HepG2 (cell line): ENCODE measurements around the gene PAFAH1B2. TPM values are rescaled to one million over a fixed set of nuclear protein-coding genes. Genes with fewer than 3 reads are reported as not detected.

Experiments
- ATAC-seq: fragments of 200-7000 bp; cut with Tn5 transposase; 3 replicates; pipeline ENCODE4 v1.9.1; 2020; ENCODE audit warnings: mild to moderate bottlenecking, moderate library complexity
- BruUV-seq: library from RNA; stranded (reverse); fragments of 400-500 nt; replicated peaks from 2 replicates; lab custom pipeline; 2021; lab: Mats Ljungman, UMichigan
- CTCF ChIA-PET: fragments of 300-600 bp; formaldehyde crosslinking; extraction: SDS; loops from one replicate; lab custom pipeline; 2021; ENCODE audit warnings: low total read pairs, inconsistent platforms, low intra/inter-chr PET ratio; lab: Yijun Ruan, JAX
- POLR2A ChIA-PET: fragments of 350-600 bp; sonication (Branson Sonifier 250); formaldehyde crosslinking; loops from one replicate; lab custom pipeline; 2020; ENCODE audit warnings: antibody characterized with exemption, inconsistent platforms; lab: Yijun Ruan, JAX
- DNase-seq: peaks from one replicate; pipeline ENCODE4 v3.0.0-alpha.2; 2015; ENCODE audit warnings: low spot score
- FAIRE-seq: peaks from 3 replicates; lab custom pipeline; 2011; peaks lifted over from hg19 to GRCh38; lab: Jason Lieb, UNC
- H2AFZ ChIP-seq: one replicate; pipeline ENCODE4 v1.6.1; 2011; ENCODE audit warnings: low read length, inconsistent platforms
- H3K27ac ChIP-seq: fragments of 300-600 bp; 3 replicates; pipeline ENCODE4 v1.8.0; 2011; ENCODE audit warnings: mixed run types, mild to moderate bottlenecking, mixed read lengths, low read length, inconsistent platforms; ENCODE audit not compliant: insufficient read depth; ENCODE audit errors: extremely low read length
- H3K27me3 ChIP-seq, 2 experiments: fragments of 200-600 bp in 1 of 2; 2 replicates in 1 of 2; 3 replicates in 1 of 2; pipeline versions ENCODE4 v1.6.0 to v1.8.0; 2011; ENCODE audit warnings: low read length in 2 of 2, mild to moderate bottlenecking in 2 of 2, moderate library complexity in 2 of 2, inconsistent platforms in 1 of 2; ENCODE audit not compliant: insufficient read depth in 2 of 2, control insufficient read depth in 1 of 2
- H3K36me3 ChIP-seq, 2 experiments: fragments of 200-600 bp in 1 of 2; replicated peaks in 1 of 2; 2 replicates in 1 of 2; 3 replicates in 1 of 2; pipeline versions ENCODE4 v1.5.1 to v1.8.0; 2011; ENCODE audit warnings: low read length in 2 of 2, inconsistent platforms in 1 of 2; ENCODE audit not compliant: insufficient read depth in 2 of 2, control insufficient read depth in 1 of 2
- H3K4me1 ChIP-seq: 2 replicates; pipeline ENCODE4 v1.5.1; 2012; ENCODE audit warnings: low read length, inconsistent platforms; ENCODE audit not compliant: insufficient read depth
- H3K4me2 ChIP-seq: 2 replicates; pipeline ENCODE4 v1.6.0; 2011; ENCODE audit warnings: low read depth, low read length, inconsistent platforms
- H3K4me3 ChIP-seq, 3 experiments: fragments of 200-600 bp in 1 of 3; sonication (generic), shearing (Covaris generic) in 1 of 3; replicated peaks in 1 of 3; 2 replicates each; pipeline ENCODE4 v1.5.1; 2011 to 2016; ENCODE audit warnings: low read length in 3 of 3, inconsistent platforms in 2 of 3, low read depth in 2 of 3, mild to moderate bottlenecking in 2 of 3, control low read depth in 1 of 3, mixed read lengths in 1 of 3; ENCODE audit not compliant: insufficient read depth in 1 of 3
- H3K79me2 ChIP-seq: one replicate; pipeline ENCODE4 v1.6.1; 2011; ENCODE audit warnings: low read length, inconsistent platforms; ENCODE audit not compliant: insufficient read depth
- H3K9ac ChIP-seq: 2 replicates; pipeline ENCODE4 v1.6.0; 2011; ENCODE audit warnings: mild to moderate bottlenecking, low read depth, low read length, inconsistent platforms; ENCODE audit not compliant: insufficient read depth
- H3K9me3 ChIP-seq: 2 replicates; pipeline ENCODE4 v1.5.1; 2012; ENCODE audit warnings: mild to moderate bottlenecking, low read length
- H4K20me1 ChIP-seq: 2 replicates; pipeline ENCODE4 v1.6.0; 2011; ENCODE audit warnings: inconsistent platforms, mild to moderate bottlenecking, low read length, moderate library complexity; ENCODE audit not compliant: insufficient read depth
- BHLHE40 ChIP-seq: IDR thresholded peaks from 2 replicates; pipeline ENCODE4 v1.6.1; 2011; ENCODE audit warnings: low read length, improper control_type of control experiment
- EP300 ChIP-seq, 3 experiments: sonication (generic) in 1 of 3; formaldehyde crosslinking in 1 of 3; IDR thresholded peaks; 2 replicates each; pipeline versions ENCODE4 v1.5.1 to v1.6.1; 2011 to 2020; ENCODE audit warnings: low read depth in 2 of 3, low read length in 2 of 3, borderline replicate concordance in 1 of 3, improper control_type of control experiment in 1 of 3, mild to moderate bottlenecking in 1 of 3, missing genetic modification reagents in 1 of 3, moderate library complexity in 1 of 3
- GATAD2A ChIP-seq: IDR thresholded peaks from 2 replicates; pipeline ENCODE4 v1.6.1; 2016
- HNRNPL ChIP-seq: fragments of 200-400 bp; formaldehyde crosslinking; IDR thresholded peaks from 2 replicates; pipeline ENCODE4 v1.6.1; 2017; ENCODE audit warnings: mild to moderate bottlenecking, low read depth, low read length
- HOXA7 ChIP-seq: sonication (generic); formaldehyde crosslinking; IDR thresholded peaks from 2 replicates; pipeline ENCODE4 v1.8.1; 2022; ENCODE audit warnings: mild to moderate bottlenecking, missing genetic modification reagents, moderate library complexity
- IRF2 ChIP-seq: IDR thresholded peaks from 2 replicates; pipeline ENCODE4 v1.6.1; 2018; ENCODE audit warnings: missing genetic modification reagents, missing compliant biosample characterization
- KDM4B ChIP-seq: sonication (generic); formaldehyde crosslinking; IDR thresholded peaks from 2 replicates; pipeline ENCODE4 v1.4.0; 2020; ENCODE audit warnings: missing genetic modification reagents
- SIX1 ChIP-seq: sonication (generic); formaldehyde crosslinking; IDR thresholded peaks from 2 replicates; pipeline ENCODE4 v1.4.0; 2020; ENCODE audit warnings: missing genetic modification reagents, borderline replicate concordance
- TOPORS ChIP-seq: sonication (generic); formaldehyde crosslinking; IDR thresholded peaks from 2 replicates; pipeline ENCODE4 v1.8.0; 2023; ENCODE audit warnings: mild to moderate bottlenecking, missing genetic modification reagents
- ZFX ChIP-seq: sonication (generic); formaldehyde crosslinking; IDR thresholded peaks from 2 replicates; pipeline ENCODE4 v1.4.0; 2020; ENCODE audit warnings: mild to moderate bottlenecking, low read depth, missing genetic modification reagents, moderate library complexity
- ZNF530 ChIP-seq: sonication (generic); formaldehyde crosslinking; IDR thresholded peaks from 2 replicates; pipeline ENCODE4 v1.5.0; 2020; ENCODE audit warnings: low read depth, mild to moderate bottlenecking, missing genetic modification reagents
- ZNF652 ChIP-seq: IDR thresholded peaks from 2 replicates; pipeline ENCODE4 v1.6.1; 2016; ENCODE audit warnings: low read depth, borderline replicate concordance
- ZNF878 ChIP-seq: sonication (generic); formaldehyde crosslinking; IDR thresholded peaks from 2 replicates; pipeline ENCODE4 v1.8.1; 2023; ENCODE audit warnings: mild to moderate bottlenecking, missing genetic modification reagents, moderate library complexity
- WGBS: methylation state at CpG from one replicate; pipeline ENCODE4 v1.1.6; 2017; ENCODE audit warnings: low lambda C conversion rate; 5-methylcytosine and 5-hydroxymethylcytosine counted together
- in situ Hi-C: cut with HindIII; loops from 2 replicates; pipeline ENCODE4 v1.10.0; 2017; ENCODE audit warnings: low pct_unique_long_range_greater_than_20kb; ENCODE audit not compliant: extremely low pct_ligation_motif_present
- intact Hi-C: fragments of 100-400 bp; cut with micrococcal nuclease; formaldehyde crosslinking; loops from one replicate; pipeline ENCODE4 v1.10.0; 2022; ENCODE audit not compliant: unreplicated experiment
- polyA plus RNA-seq, 8 experiments: library from polyadenylated mRNA; depleted of rRNA in 3 of 8; stranded (reverse) in 7 of 8; unstranded in 1 of 8; fragments of >200 nt; fragmentation: Illumina TruSeq in 4 of 8; extraction: Trizol in 4 of 8; gene quantifications; 2 replicates each; pipeline versions ENCODE4 v1.2.1 to v1.2.3, GENCODE V29; 2011 to 2016; ENCODE audit warnings: low read depth in 4 of 8, missing spikeins in 1 of 8, mixed read lengths in 1 of 8; ENCODE audit not compliant: insufficient read depth in 1 of 8
- total RNA-seq, 5 experiments: library from RNA; depleted of rRNA; stranded (reverse); fragments of >200 nt; fragmentation: Illumina TruSeq; extraction: Trizol; gene quantifications; 2 replicates each; pipeline ENCODE4 v1.2.3, GENCODE V29; 2016; ENCODE audit warnings: low read depth in 1 of 5
- TF ChIP-seq, protein P1 (sequence below): sonication (generic); formaldehyde crosslinking; IDR thresholded peaks from 2 replicates; pipeline ENCODE4 v1.4.0; 2020; ENCODE audit warnings: missing genetic modification reagents
- TF ChIP-seq, protein P2 (sequence below): sonication (generic); formaldehyde crosslinking; IDR thresholded peaks from 2 replicates; pipeline ENCODE4 v1.4.0; 2020; ENCODE audit warnings: missing genetic modification reagents
- TF ChIP-seq, protein P3 (sequence below): sonication (generic); formaldehyde crosslinking; IDR thresholded peaks from 2 replicates; pipeline ENCODE4 v1.5.0; 2020; ENCODE audit warnings: missing genetic modification reagents
- TF ChIP-seq, protein P4 (sequence below): sonication (generic); formaldehyde crosslinking; IDR thresholded peaks from 2 replicates; pipeline ENCODE4 v1.4.0; 2020; ENCODE audit warnings: missing genetic modification reagents

The PAFAH1B2 gene
- total and polyA plus RNA-seq, 2 of the 13 experiments (the other 11 are each of a cell fraction or from before 2014, with no cell fraction given), result 28.8 to 104 TPM

DNA sequence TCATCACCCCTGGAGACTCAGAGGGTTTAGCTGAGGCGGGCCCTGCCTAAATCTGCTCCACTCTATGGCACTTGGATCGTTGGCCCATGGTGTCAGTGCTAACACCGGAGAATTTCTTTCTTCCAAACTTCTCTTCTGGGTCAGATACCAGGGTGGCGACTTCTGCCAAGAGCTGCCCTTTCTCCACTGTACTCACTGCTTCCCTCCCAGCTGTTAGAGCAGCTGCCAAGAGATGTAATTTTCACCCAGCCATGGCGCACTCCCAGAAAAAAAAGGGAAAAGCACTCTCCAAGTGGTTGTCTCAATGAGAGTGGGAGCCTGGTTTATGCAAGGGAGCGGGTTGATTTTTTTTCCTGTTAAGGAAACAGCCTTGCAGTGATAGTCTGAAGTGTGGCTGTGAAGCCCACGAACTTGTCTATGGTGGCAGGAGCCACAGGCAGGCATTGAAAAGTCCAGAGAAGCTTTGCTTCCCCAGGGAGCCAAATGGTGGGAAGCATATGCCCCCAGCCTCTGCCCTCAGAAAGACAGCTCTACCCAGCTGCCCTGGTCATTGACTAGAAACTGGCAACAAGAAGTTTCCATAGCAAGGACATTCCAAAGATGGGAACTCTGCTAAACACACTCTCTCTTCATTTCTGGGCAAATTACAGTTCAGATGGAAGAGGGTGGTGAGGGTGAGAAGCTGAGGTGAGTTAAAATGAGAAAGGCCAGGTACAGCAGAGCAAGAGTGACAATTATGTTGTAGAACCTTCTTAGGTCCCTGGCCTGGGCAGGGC is 77.1 kb downstream of the PAFAH1B2 start:
- Histone ChIP-seq H3K4me3 (no peak overlapping the region), H4K20me1 (no peaks in the 10 kb centered on the region), H3K36me3 (peaks cover 0 to 20% of the 10 kb centered on the region in 2 experiments; a peak in 2 of 5 replicates), H3K9ac (no peak overlapping the region), H3K4me2 (no peak overlapping the region), H3K27me3 (no peaks in the 10 kb centered on the region), H3K79me2 (no peaks in the 10 kb centered on the region), H3K9me3 (no peaks in the 10 kb centered on the region), H2AFZ (no peak overlapping the region), H3K27ac (no peak overlapping the region), H3K4me1 (peaks cover 16% of the 10 kb centered on the region)
- ATAC-seq, result no peak
- in situ Hi-C loops, result loop anchor here (5.0 kb wide), 1 partner anchor 39 kb away; no protein-coding TSS in a partner anchor
- DNase-seq, result no peak
- intact Hi-C loops, result loop anchor here (10.0 kb wide), 1 partner anchor 116 kb away; no protein-coding TSS in a partner anchor
- FAIRE-seq, result no peak
- no peak for TF ChIP-seq EP300 (IDR thresholded peaks at IDR 0.05; ENCODE audit: low read depth in 2 of 2, low read length in 2 of 2)
- TF ChIP-seq EP300 (CRISPR knock-in tag; IDR thresholded peaks at IDR 0.05; ENCODE audit: borderline replicate concordance), result no peak
- TF ChIP-seq, protein P1, sequence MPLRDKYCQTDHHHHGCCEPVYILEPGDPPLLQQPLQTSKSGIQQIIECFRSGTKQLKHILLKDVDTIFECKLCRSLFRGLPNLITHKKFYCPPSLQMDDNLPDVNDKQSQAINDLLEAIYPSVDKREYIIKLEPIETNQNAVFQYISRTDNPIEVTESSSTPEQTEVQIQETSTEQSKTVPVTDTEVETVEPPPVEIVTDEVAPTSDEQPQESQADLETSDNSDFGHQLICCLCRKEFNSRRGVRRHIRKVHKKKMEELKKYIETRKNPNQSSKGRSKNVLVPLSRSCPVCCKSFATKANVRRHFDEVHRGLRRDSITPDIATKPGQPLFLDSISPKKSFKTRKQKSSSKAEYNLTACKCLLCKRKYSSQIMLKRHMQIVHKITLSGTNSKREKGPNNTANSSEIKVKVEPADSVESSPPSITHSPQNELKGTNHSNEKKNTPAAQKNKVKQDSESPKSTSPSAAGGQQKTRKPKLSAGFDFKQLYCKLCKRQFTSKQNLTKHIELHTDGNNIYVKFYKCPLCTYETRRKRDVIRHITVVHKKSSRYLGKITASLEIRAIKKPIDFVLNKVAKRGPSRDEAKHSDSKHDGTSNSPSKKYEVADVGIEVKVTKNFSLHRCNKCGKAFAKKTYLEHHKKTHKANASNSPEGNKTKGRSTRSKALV (CRISPR knock-in tag), result no peak
- no peak for TF ChIP-seq KDM4B (CRISPR knock-in tag)
- TF ChIP-seq SIX1 (CRISPR knock-in tag), result no peak
- TF ChIP-seq, protein P2, sequence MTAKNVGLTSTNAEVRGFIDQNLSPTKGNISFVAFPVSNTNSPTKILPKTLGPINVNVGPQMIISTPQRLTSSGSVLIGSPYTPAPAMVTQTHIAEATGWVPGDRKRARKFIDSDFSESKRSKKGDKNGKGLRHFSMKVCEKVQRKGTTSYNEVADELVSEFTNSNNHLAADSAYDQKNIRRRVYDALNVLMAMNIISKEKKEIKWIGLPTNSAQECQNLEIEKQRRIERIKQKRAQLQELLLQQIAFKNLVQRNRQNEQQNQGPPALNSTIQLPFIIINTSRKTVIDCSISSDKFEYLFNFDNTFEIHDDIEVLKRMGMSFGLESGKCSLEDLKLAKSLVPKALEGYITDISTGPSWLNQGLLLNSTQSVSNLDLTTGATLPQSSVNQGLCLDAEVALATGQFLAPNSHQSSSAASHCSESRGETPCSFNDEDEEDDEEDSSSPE (CRISPR knock-in tag), result no peak
- TF ChIP-seq HOXA7 (CRISPR knock-in tag), result no peak
- TF ChIP-seq, protein P3, sequence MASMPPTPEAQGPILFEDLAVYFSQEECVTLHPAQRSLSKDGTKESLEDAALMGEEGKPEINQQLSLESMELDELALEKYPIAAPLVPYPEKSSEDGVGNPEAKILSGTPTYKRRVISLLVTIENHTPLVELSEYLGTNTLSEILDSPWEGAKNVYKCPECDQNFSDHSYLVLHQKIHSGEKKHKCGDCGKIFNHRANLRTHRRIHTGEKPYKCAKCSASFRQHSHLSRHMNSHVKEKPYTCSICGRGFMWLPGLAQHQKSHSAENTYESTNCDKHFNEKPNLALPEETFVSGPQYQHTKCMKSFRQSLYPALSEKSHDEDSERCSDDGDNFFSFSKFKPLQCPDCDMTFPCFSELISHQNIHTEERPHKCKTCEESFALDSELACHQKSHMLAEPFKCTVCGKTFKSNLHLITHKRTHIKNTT (CRISPR knock-in tag), result no peak
- TF ChIP-seq ZFX (CRISPR knock-in tag), result no peak
- TF ChIP-seq IRF2 (CRISPR knock-in tag), result no peak
- no peak for TF ChIP-seq GATAD2A
- TF ChIP-seq, protein P4, sequence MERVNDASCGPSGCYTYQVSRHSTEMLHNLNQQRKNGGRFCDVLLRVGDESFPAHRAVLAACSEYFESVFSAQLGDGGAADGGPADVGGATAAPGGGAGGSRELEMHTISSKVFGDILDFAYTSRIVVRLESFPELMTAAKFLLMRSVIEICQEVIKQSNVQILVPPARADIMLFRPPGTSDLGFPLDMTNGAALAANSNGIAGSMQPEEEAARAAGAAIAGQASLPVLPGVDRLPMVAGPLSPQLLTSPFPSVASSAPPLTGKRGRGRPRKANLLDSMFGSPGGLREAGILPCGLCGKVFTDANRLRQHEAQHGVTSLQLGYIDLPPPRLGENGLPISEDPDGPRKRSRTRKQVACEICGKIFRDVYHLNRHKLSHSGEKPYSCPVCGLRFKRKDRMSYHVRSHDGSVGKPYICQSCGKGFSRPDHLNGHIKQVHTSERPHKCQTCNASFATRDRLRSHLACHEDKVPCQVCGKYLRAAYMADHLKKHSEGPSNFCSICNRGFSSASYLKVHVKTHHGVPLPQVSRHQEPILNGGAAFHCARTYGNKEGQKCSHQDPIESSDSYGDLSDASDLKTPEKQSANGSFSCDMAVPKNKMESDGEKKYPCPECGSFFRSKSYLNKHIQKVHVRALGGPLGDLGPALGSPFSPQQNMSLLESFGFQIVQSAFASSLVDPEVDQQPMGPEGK, result no peak
- TF ChIP-seq ZNF652 (CRISPR knock-in tag), result no peak
- TF ChIP-seq ZNF878 (CRISPR knock-in tag), result no peak
- no peak for TF ChIP-seq HNRNPL
- no peak for TF ChIP-seq ZNF530 (CRISPR knock-in tag)
- no peak for TF ChIP-seq TOPORS (CRISPR knock-in tag)
- TF ChIP-seq BHLHE40, result no peak
- CTCF ChIA-PET, result no interaction called here
- no TSS peak for BruUV-seq
- POLR2A ChIA-PET, result no interaction called here
- WGBS, result 90% methylated on average over 3 of the region's 7 CpGs
